Measurements from ENCODE around the gene BBS1.

- peak; percentile 62 for TF ChIP-seq CTCF (conservative IDR thresholded peaks at IDR 0.05; ENCODE audit: low read length)
- TF ChIP-seq EZH2phosphoT487 (IDR thresholded peaks at IDR 0.05; ENCODE audit: borderline replicate concordance) = no peak
Measured at GRCh38 chr11:66495401-66495854, 15.0 kb upstream of the BBS1 start.
